Small intestine (tissue), 7 donors: ENCODE results near the gene ATP8B1. TPM values are rescaled to one million over a fixed set of nuclear protein-coding genes. Genes with fewer than 3 reads are reported as not detected.
A peak's percentile ranks its signal among the peaks of the same experiment; 100 is the strongest.

Experiments used
- DNase-seq, 2 donors: peaks; one replicate each; pipeline versions ENCODE4 v3.0.0 to v3.0.0-alpha.2; 2013
- FAIRE-seq: peaks from 2 replicates; lab custom pipeline; 2012; peaks lifted over from hg19 to GRCh38; lab: Jason Lieb, UNC
- H3K27ac ChIP-seq, 3 donors: one replicate each; pipeline ENCODE4 v1.5.1; 2013; ENCODE audit warnings: low read length in 2 of 3, mild to moderate bottlenecking in 2 of 3, control low read depth in 1 of 3, inconsistent platforms in 1 of 3, low read depth in 1 of 3, moderate library complexity in 1 of 3
- H3K27me3 ChIP-seq, 3 donors: one replicate each; pipeline ENCODE4 v1.6.1; 2013; ENCODE audit warnings: low read length in 3 of 3, inconsistent platforms in 1 of 3; ENCODE audit not compliant: control insufficient read depth in 3 of 3, insufficient read depth in 3 of 3
- H3K36me3 ChIP-seq, 3 donors: one replicate each; pipeline ENCODE4 v1.6.1; 2013; ENCODE audit warnings: low read length in 3 of 3, inconsistent platforms in 1 of 3, low read depth in 1 of 3, mild to moderate bottlenecking in 1 of 3, moderate library complexity in 1 of 3; ENCODE audit not compliant: control insufficient read depth in 3 of 3, insufficient read depth in 2 of 3
- H3K4me1 ChIP-seq, 3 donors: one replicate each; pipeline ENCODE4 v1.6.1; 2013; ENCODE audit warnings: low read length in 2 of 3, inconsistent platforms in 1 of 3, low read depth in 1 of 3, mild to moderate bottlenecking in 1 of 3, moderate library complexity in 1 of 3; ENCODE audit not compliant: control insufficient read depth in 3 of 3, insufficient read depth in 2 of 3
- H3K4me3 ChIP-seq, 3 donors: one replicate each; pipeline ENCODE4 v1.5.1; 2013; ENCODE audit warnings: low read length in 3 of 3, control low read depth in 1 of 3, inconsistent platforms in 1 of 3, low read depth in 1 of 3, mild to moderate bottlenecking in 1 of 3, moderate library complexity in 1 of 3
- H3K9me3 ChIP-seq, 2 donors: one replicate each; pipeline ENCODE4 v1.6.1; 2013; ENCODE audit warnings: low read depth in 1 of 2, low read length in 1 of 2; ENCODE audit not compliant: control insufficient read depth in 2 of 2, insufficient read depth in 1 of 2
- WGBS, 3 donors: extraction: QIAGEN DNeasy Blood & Tissue Kit; methylation state at CpG; one replicate each; pipeline ENCODE4 v1.1.7; 2013; 5-methylcytosine and 5-hydroxymethylcytosine counted together
- polyA plus RNA-seq, 4 donors: library from polyadenylated mRNA; stranded (reverse) in 3 of 4; unstranded in 1 of 4; fragments of 200-250 nt in 3 of 4; fragments of 120-200 nt in 1 of 4; gene quantifications; one replicate each; pipeline versions ENCODE4 v1.2.1 to v1.2.3, GENCODE V29; 2013
- donor health status: healthy with polysubstance abuse.
- donor health status: control.
- donor health status: control.
- donor health status: Bipolar disorder and iron deficiency.
- donor health status: healthy.

ATP8B1 gene
- polyA plus RNA-seq, 4 donors = 25.5 to 82.5 (median 42.7) TPM

DNA sequence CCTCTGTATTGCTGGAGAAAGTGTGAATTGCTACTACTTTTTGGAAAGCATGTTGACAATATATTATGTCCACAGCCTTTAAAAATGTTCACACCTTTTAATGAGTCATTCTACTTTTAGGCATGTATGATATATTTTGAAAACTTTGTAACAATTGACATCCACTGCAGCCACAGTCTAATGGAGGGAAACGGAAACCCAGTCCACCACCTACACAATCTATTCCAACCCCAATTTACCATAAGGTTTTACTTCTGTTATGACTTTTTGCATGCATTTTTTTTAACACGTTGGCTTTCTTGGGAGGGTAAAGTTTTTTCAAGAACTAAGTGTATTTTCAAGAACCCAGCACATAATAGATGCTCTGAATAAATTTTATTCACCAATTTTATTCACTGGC is 38.5 kb upstream of the ATP8B1 start:
- no peak overlapping the region for H3K27ac ChIP-seq
- no peak for DNase-seq
- no peak for FAIRE-seq
- no peaks in the 10 kb centered on the region for H3K36me3 ChIP-seq
- H3K4me3 ChIP-seq = no peak overlapping the region
- 66 to 77% (median 74%) methylated on average over 2 of the region's 2 CpGs for WGBS, 3 donors
- H3K9me3 ChIP-seq = no peaks in the 10 kb centered on the region
- no peaks in the 10 kb centered on the region for H3K27me3 ChIP-seq
- H3K4me1 ChIP-seq = peaks cover 0 to 18% (median 3%) of the 10 kb centered on the region in 3 donors

- Histone ChIP-seq H3K36me3 (no peaks in the 10 kb centered on the region), H3K4me3 (no peak overlapping the region), H3K9me3 (no peaks in the 10 kb centered on the region), H3K4me1 (peaks cover 0 to 7% (median 3%) of the 10 kb centered on the region in 3 donors), H3K27me3 (no peaks in the 10 kb centered on the region), H3K27ac (no peak overlapping the region)
- FAIRE-seq (no peak), DNase-seq (no peak)
- 80 to 88% (median 84%) methylated on average over 6 of the region's 6 CpGs for WGBS, 3 donors
These were observed 36.8 kb upstream of the ATP8B1 start for GRCh38 chr18:57839942-57840381.

GRCh38 chr18:57837917-57838548 is 34.9 kb upstream of the ATP8B1 start:
- FAIRE-seq = no peak
- Histone ChIP-seq H3K4me1 (peaks cover 0 to 13% (median under 1%) of the 10 kb centered on the region in 3 donors), H3K27me3 (no peaks in the 10 kb centered on the region), H3K9me3 (no peaks in the 10 kb centered on the region), H3K27ac (no peak overlapping the region), H3K4me3 (no peak overlapping the region), H3K36me3 (no peaks in the 10 kb centered on the region)
- DNase-seq = no peak
- 72 to 84% (median 74%) methylated on average over 12 of the region's 12 CpGs for WGBS, 3 donors

GRCh38 chr18:57836557-57836956 is 33.4 kb upstream of the ATP8B1 start:
- FAIRE-seq (no peak), DNase-seq (peak in 1 of 2 donors; percentile 23)
- H3K9me3 ChIP-seq = peaks cover 0 to 3% of the 10 kb centered on the region in 2 donors
- no peak overlapping the region for H3K4me3 ChIP-seq
- no peaks in the 10 kb centered on the region for H3K36me3 ChIP-seq
- H3K27ac ChIP-seq = no peak overlapping the region
- H3K27me3 ChIP-seq = no peaks in the 10 kb centered on the region
- WGBS, 3 donors = 72 to 94% (median 90%) methylated on average over 3 of the region's 3 CpGs
- H3K4me1 ChIP-seq = peaks cover 0 to 20% (median 2%) of the 10 kb centered on the region in 3 donors

GRCh38 chr18:57835904-57836303 is 32.8 kb upstream of the ATP8B1 start:
- H3K4me3 ChIP-seq = no peak overlapping the region
- peaks cover 0 to 20% (median 2%) of the 10 kb centered on the region in 3 donors for H3K4me1 ChIP-seq
- no peaks in the 10 kb centered on the region for H3K27me3 ChIP-seq
- DNase-seq (no peak), FAIRE-seq (no peak)
- H3K9me3 ChIP-seq = peaks cover 0 to 3% of the 10 kb centered on the region in 2 donors
- H3K27ac ChIP-seq = no peak overlapping the region
- WGBS, 3 donors = 81 to 85% (median 82%) methylated on average over 2 of the region's 2 CpGs
- H3K36me3 ChIP-seq = no peaks in the 10 kb centered on the region

GRCh38 chr18:57834616-57835015 is 31.5 kb upstream of the ATP8B1 start:
- peaks cover 0 to 20% (median 2%) of the 10 kb centered on the region in 3 donors for H3K4me1 ChIP-seq
- 44 to 84% (median 74%) methylated on average over 2 of the region's 2 CpGs for WGBS, 3 donors
- peak overlapping the region in 1 of 3 donors; percentile 89 for H3K27ac ChIP-seq
- FAIRE-seq (no peak), DNase-seq (peak in 1 of 2 donors; percentile 16)
- H3K4me3 ChIP-seq = no peak overlapping the region
- no peaks in the 10 kb centered on the region for H3K36me3 ChIP-seq
- no peaks in the 10 kb centered on the region for H3K27me3 ChIP-seq
- H3K9me3 ChIP-seq = peaks cover 0 to 3% of the 10 kb centered on the region in 2 donors

GRCh38 chr18:57833441-57834101 is 30.5 kb upstream of the ATP8B1 start:
- Histone ChIP-seq H3K27ac (peak overlapping the region; percentile 58 to 89 (median 72)), H3K4me3 (no peak overlapping the region), H3K9me3 (peaks cover 0 to 3% of the 10 kb centered on the region in 2 donors), H3K27me3 (no peaks in the 10 kb centered on the region), H3K36me3 (no peaks in the 10 kb centered on the region), H3K4me1 (peaks cover 0 to 20% (median 2%) of the 10 kb centered on the region in 3 donors)
- 9 to 38% (median 21%) methylated on average over 8 of the region's 8 CpGs for WGBS, 3 donors
- FAIRE-seq = peak; percentile 65
- DNase-seq = peak; percentile 91 to 96

- no peaks in the 10 kb centered on the region for H3K27me3 ChIP-seq
- no peak overlapping the region for H3K4me3 ChIP-seq
- no peaks in the 10 kb centered on the region for H3K36me3 ChIP-seq
- FAIRE-seq (no peak), DNase-seq (no peak)
- peaks cover 0 to 3% of the 10 kb centered on the region in 2 donors for H3K9me3 ChIP-seq
- WGBS, 3 donors = 78 to 86% (median 86%) methylated on average over 2 of the region's 2 CpGs
- peaks cover 0 to 20% (median 2%) of the 10 kb centered on the region in 3 donors for H3K4me1 ChIP-seq
- peak overlapping the region in 2 of 3 donors; percentile 58 to 66 for H3K27ac ChIP-seq
These were observed 29.6 kb upstream of the ATP8B1 start for GRCh38 chr18:57832730-57833129.
